Mesothelial cell of epicardium (in vitro differentiated cells): Measurements from ENCODE around the gene CLSTN2. TPM values are rescaled to one million over a fixed set of nuclear protein-coding genes. Genes with fewer than 3 reads are reported as not detected.

Experiments
- DNase-seq, 2 experiments: peaks; one replicate each; pipeline ENCODE4 v3.0.0; 2021; ENCODE audit warnings: low spot score in 2 of 2; ENCODE audit not compliant: unreplicated experiment in 2 of 2
- H3K27ac Mint-ChIP-seq: 2 replicates; pipeline ENCODE4 v1.8.0; 2021; ENCODE audit warnings: mixed read lengths
- H3K27me3 Mint-ChIP-seq: 2 replicates; pipeline ENCODE4 v1.8.0; 2021; ENCODE audit warnings: low read depth, mixed read lengths
- H3K36me3 Mint-ChIP-seq: 2 replicates; pipeline ENCODE4 v1.8.0; 2021; ENCODE audit warnings: mixed read lengths
- H3K4me1 Mint-ChIP-seq: 2 replicates; pipeline ENCODE4 v1.8.0; 2021; ENCODE audit warnings: mixed read lengths
- H3K4me3 Mint-ChIP-seq: 2 replicates; pipeline ENCODE4 v1.8.0; 2021; ENCODE audit warnings: mild to moderate bottlenecking, moderate library complexity, mixed read lengths
- H3K9me3 Mint-ChIP-seq: 2 replicates; pipeline ENCODE4 v1.8.0; 2021; ENCODE audit warnings: mixed read lengths
- total RNA-seq: library from RNA; stranded (reverse); gene quantifications from 3 replicates; pipeline ENCODE4 v1.2.1, GENCODE V29; 2021
- TF ChIP-seq, protein P1 (sequence below): fragments of 200-600 bp; sonication (generic); IDR thresholded peaks from one replicate; pipeline ENCODE4 v1.5.0; 2021; ENCODE audit warnings: antibody characterized with exemption; ENCODE audit not compliant: unreplicated experiment

Gene CLSTN2
- total RNA-seq, 1 donor from 2014 or later = 18.2 TPM

DNA sequence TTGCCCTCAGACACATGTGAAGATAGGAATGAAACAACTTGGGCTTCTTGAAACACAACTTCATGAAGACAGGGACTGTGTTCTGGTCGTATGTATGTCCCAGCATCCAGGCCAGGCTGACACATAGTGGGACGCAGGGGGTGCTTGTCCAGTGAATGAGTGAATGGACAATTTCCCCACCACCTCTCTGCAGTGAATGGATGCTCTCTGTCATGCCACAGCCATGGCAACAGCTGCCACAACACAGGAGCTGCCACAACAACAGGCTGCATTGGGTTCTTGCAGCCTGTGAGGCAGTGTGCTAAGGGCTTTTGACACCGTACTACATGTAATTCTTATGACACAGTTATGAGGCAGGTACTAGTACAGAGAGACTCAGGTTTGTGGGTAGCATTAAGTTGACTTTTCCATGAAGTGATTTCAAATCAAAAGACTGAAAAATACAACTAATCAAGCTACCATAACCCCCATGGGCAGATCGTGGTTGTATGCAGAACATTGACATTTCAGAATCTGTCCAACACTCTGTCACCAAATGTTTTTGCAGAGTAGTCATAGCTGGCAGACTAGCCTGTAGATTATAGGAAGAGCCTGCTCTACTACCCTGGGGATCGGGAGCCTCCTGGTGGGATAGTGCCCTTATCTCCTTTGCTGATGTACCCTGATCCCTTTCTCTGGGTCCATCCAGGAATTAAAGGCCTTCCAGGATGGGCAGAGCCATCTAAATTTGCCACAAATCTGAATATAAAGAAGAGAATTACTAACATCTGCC is 40.8 kb downstream of the CLSTN2 start:
- H3K4me3 Mint-ChIP-seq = no peak overlapping the region
- H3K27ac Mint-ChIP-seq = no peak overlapping the region
- no peaks in the 10 kb centered on the region for H3K4me1 Mint-ChIP-seq
- no peaks in the 10 kb centered on the region for H3K9me3 Mint-ChIP-seq
- DNase-seq = no peak
- H3K27me3 Mint-ChIP-seq = peaks cover 16% of the 10 kb centered on the region
- no peaks in the 10 kb centered on the region for H3K36me3 Mint-ChIP-seq
- TF ChIP-seq, protein P1, sequence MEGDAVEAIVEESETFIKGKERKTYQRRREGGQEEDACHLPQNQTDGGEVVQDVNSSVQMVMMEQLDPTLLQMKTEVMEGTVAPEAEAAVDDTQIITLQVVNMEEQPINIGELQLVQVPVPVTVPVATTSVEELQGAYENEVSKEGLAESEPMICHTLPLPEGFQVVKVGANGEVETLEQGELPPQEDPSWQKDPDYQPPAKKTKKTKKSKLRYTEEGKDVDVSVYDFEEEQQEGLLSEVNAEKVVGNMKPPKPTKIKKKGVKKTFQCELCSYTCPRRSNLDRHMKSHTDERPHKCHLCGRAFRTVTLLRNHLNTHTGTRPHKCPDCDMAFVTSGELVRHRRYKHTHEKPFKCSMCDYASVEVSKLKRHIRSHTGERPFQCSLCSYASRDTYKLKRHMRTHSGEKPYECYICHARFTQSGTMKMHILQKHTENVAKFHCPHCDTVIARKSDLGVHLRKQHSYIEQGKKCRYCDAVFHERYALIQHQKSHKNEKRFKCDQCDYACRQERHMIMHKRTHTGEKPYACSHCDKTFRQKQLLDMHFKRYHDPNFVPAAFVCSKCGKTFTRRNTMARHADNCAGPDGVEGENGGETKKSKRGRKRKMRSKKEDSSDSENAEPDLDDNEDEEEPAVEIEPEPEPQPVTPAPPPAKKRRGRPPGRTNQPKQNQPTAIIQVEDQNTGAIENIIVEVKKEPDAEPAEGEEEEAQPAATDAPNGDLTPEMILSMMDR = no peak

GRCh38 chr3:139978966-139979365 is 44.0 kb downstream of the CLSTN2 start:
- H3K36me3 Mint-ChIP-seq = no peaks in the 10 kb centered on the region
- H3K4me1 Mint-ChIP-seq = no peaks in the 10 kb centered on the region
- DNase-seq = no peak
- H3K27me3 Mint-ChIP-seq = peaks cover 10% of the 10 kb centered on the region
- no peak overlapping the region for H3K4me3 Mint-ChIP-seq
- TF ChIP-seq, protein P1 = no peak
- no peak overlapping the region for H3K27ac Mint-ChIP-seq
- no peaks in the 10 kb centered on the region for H3K9me3 Mint-ChIP-seq

DNA sequence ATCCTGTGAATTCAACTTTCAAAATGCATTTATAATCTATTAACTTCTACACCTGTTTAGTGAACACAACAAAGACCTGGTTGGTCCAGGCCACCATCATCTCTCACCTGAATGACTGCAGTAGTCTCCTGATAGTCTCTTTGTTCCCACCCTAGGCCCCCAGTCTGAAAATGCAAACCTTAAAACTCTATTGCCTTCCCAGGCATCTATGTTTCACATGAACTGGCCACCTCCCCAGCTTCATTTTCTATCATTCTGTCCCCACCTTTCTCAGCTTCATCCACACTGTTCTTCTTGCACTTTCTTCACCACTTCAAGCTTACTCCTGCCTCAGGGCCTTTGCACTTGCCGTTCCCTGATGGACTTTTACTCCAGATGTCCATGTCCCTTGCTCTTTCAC is 45.0 kb downstream of the CLSTN2 start:
- Mint-ChIP-seq H3K27ac (no peak overlapping the region), H3K9me3 (no peaks in the 10 kb centered on the region), H3K4me1 (no peaks in the 10 kb centered on the region), H3K27me3 (peaks cover 19% of the 10 kb centered on the region), H3K4me3 (no peak overlapping the region), H3K36me3 (no peaks in the 10 kb centered on the region)
- no peak for DNase-seq
- TF ChIP-seq, protein P1 = no peak

DNA sequence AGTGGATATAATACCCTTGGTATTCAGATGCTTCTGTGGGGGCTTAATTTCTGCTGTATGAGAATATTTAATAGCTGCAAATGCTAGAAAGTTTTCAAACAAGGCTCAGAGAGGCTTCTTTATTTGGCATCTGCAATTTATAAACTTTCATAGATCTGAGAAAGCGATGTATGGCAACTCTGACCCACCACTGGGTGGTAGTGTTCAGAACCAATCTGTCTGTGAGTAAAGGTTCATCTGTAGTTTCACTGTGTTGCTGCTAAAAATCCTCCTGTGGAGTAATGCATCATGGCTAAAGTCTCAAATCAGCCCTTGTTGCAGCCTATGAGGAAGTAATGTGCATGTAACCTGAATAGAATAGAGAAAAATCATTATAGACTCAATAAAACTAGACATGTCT is 47.4 kb downstream of the CLSTN2 start:
- H3K27me3 Mint-ChIP-seq = peaks cover 22% of the 10 kb centered on the region
- H3K4me1 Mint-ChIP-seq = no peaks in the 10 kb centered on the region
- no peak for DNase-seq
- H3K9me3 Mint-ChIP-seq = no peaks in the 10 kb centered on the region
- no peak overlapping the region for H3K4me3 Mint-ChIP-seq
- no peaks in the 10 kb centered on the region for H3K36me3 Mint-ChIP-seq
- H3K27ac Mint-ChIP-seq = no peak overlapping the region
- TF ChIP-seq, protein P1 = no peak

DNA sequence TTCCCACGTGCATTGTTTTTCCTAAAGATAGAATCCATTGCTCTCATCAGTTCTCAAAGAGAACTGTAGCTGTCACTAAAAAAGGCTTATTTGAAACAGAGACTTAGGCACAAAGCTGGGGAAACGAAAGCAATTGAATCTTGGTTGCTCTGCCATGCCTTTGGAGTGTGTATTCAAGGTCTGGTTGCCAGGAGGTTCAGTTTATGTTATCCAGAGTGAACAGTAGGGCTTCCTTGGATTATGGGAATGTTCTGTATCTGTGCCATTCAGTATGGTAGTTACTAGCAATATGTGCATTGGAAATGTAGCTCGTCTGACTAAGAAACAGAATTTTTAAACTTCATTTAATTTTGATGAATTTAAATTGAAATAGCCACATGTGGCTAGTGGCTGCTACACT is 50.6 kb downstream of the CLSTN2 start:
- Mint-ChIP-seq H3K4me3 (no peak overlapping the region), H3K27ac (no peak overlapping the region), H3K27me3 (peaks cover 26% of the 10 kb centered on the region), H3K36me3 (no peaks in the 10 kb centered on the region), H3K4me1 (no peaks in the 10 kb centered on the region), H3K9me3 (no peaks in the 10 kb centered on the region)
- DNase-seq = no peak
- TF ChIP-seq, protein P1 = no peak

DNA sequence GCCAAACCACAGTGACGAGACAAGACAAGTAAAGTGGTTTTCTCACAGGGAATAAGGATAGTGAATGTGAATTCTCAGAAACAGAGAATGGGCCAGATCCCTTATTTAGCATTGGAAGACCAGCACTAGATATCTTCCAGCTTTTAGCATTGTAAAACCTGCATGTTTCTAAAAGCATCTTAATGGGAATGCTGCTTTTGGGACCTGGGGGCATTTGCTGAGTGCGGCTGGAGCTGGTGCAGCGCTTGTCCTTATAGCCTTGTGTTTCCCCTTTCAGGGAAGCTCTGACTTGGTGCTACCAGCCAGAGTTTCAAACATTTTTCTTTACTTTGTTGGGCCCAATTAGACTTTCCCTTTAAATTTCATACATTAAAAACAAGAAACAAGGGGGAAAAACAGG is 52.9 kb downstream of the CLSTN2 start:
- H3K27ac Mint-ChIP-seq = no peak overlapping the region
- peaks cover 34% of the 10 kb centered on the region for H3K27me3 Mint-ChIP-seq
- no peaks in the 10 kb centered on the region for H3K4me1 Mint-ChIP-seq
- no peak for DNase-seq
- H3K36me3 Mint-ChIP-seq = no peaks in the 10 kb centered on the region
- TF ChIP-seq, protein P1 = no peak
- H3K9me3 Mint-ChIP-seq = no peaks in the 10 kb centered on the region
- no peak overlapping the region for H3K4me3 Mint-ChIP-seq
